ENCODE results near the gene CCDC7.
"Not testable (repeated sequence)": the region's sequence is repeated elsewhere in the genome, so short reads cannot be mapped to it uniquely, and the experiment has no call there.

CCDC7 gene

DNA sequence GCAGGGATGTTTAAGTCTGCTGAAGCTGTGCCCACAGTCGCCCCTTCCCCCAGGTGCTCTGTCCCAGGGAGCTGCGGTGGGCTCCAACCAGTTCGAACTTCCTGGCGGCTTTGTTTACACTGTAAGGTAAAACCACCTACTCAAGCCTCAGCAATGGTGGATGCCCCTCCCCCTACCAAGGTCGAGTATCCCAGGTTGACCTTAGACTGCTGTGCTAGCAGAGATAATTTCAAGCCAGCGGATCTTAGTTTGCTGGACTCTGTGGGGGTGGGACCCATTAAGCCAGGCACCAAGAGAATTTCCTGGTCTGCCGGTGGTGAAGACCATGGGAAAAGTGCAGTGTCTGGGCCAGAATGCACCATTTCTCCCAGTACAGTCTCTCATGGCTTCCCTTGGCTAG, 56.0 kb downstream of the CCDC7 start:
- Histone ChIP-seq H3K9ac (ENCODE audit: low read depth, low read length) (no peak overlapping the region), H3K4me3 (ENCODE audit: low read depth in 1 of 2, low read length in 2 of 2) (no peak overlapping the region), H3K79me2 (ENCODE audit: insufficient read depth, low read length) (no peaks in the 10 kb centered on the region), H3K27ac (ENCODE audit: low read length) (no peak overlapping the region), H4K20me1 (ENCODE audit: insufficient read depth, low read length) (no peaks in the 10 kb centered on the region), H2AFZ (ENCODE audit: low read depth, low read length) (no peak overlapping the region), H3K4me1 (ENCODE audit: insufficient read depth, low read length) (no peaks in the 10 kb centered on the region), H3K4me2 (ENCODE audit: insufficient read depth, low read length) (no peak overlapping the region), H3K9me3 (ENCODE audit: insufficient read depth, low read length, severe bottlenecking) (peaks cover 15% of the 10 kb centered on the region), H3K27me3 (ENCODE audit: insufficient read depth, low read length, poor library complexity) (no peaks in the 10 kb centered on the region), H3K36me3 (ENCODE audit: insufficient read depth, low read length) (peaks cover 19% of the 10 kb centered on the region)
- DNase-seq, result no peak
- TF ChIP-seq, protein P1, sequence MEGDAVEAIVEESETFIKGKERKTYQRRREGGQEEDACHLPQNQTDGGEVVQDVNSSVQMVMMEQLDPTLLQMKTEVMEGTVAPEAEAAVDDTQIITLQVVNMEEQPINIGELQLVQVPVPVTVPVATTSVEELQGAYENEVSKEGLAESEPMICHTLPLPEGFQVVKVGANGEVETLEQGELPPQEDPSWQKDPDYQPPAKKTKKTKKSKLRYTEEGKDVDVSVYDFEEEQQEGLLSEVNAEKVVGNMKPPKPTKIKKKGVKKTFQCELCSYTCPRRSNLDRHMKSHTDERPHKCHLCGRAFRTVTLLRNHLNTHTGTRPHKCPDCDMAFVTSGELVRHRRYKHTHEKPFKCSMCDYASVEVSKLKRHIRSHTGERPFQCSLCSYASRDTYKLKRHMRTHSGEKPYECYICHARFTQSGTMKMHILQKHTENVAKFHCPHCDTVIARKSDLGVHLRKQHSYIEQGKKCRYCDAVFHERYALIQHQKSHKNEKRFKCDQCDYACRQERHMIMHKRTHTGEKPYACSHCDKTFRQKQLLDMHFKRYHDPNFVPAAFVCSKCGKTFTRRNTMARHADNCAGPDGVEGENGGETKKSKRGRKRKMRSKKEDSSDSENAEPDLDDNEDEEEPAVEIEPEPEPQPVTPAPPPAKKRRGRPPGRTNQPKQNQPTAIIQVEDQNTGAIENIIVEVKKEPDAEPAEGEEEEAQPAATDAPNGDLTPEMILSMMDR (IDR thresholded peaks at IDR 0.05; ENCODE audit: borderline replicate concordance, extremely low read depth, low read length, poor library complexity, severe bottlenecking), result no peak
- TF ChIP-seq EZH2 (IDR thresholded peaks at IDR 0.05; ENCODE audit: borderline replicate concordance, low read depth, low read length, severe bottlenecking), result no peak
- no peak for ATAC-seq (ENCODE audit: insufficient read depth, low read depth)

DNA sequence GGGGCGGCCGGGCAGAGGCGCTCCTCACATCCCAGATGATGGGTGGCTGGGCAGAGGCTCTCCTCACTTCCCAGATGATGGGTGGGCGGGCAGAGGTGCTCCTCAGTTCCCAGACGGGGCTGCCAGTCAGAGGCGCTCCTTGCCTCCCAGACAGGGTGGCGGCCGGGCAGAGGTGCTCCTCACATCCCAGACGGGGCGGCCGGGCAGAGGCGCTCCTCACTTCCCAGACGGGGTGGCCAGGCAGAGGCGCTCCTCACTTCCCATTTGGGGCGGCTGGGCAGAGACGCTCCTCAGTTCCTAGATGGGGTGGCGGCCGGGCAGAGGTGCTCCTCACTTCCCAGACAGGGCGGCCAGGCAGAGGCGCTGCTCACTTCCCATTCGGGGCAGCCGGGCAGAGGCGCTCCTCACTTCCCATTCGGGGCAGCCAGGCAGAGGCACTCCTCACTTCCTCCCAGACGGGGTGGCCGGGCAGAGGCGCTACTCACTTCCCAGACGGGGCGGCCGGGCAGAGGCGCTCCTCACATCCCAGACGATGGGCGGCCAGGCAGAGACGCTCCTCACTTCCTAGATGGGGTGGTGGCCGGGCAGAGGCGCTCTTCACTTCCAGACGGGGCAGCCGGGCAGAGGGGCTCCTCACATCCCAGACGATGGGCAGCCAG, 60.0 kb downstream of the CCDC7 start:
- not testable (repeated sequence) for H3K27ac ChIP-seq (ENCODE audit: low read length); H3K4me1 ChIP-seq (ENCODE audit: insufficient read depth, low read length); H3K4me3 ChIP-seq (ENCODE audit: low read depth in 1 of 2, low read length in 2 of 2); H2AFZ ChIP-seq (ENCODE audit: low read depth, low read length); H4K20me1 ChIP-seq (ENCODE audit: insufficient read depth, low read length); ATAC-seq (ENCODE audit: insufficient read depth, low read depth); H3K4me2 ChIP-seq (ENCODE audit: insufficient read depth, low read length); H3K27me3 ChIP-seq (ENCODE audit: insufficient read depth, low read length, poor library complexity); H3K9ac ChIP-seq (ENCODE audit: low read depth, low read length); H3K79me2 ChIP-seq (ENCODE audit: insufficient read depth, low read length)
- Histone ChIP-seq H3K36me3 (ENCODE audit: insufficient read depth, low read length) (peaks cover 21% of the 10 kb centered on the region), H3K9me3 (ENCODE audit: insufficient read depth, low read length, severe bottlenecking) (peaks cover 13% of the 10 kb centered on the region)
- peak; percentile 13 for DNase-seq

GRCh38 chr10:32511599-32511998, 65.7 kb downstream of the CCDC7 start:
- Histone ChIP-seq H3K4me1 (ENCODE audit: insufficient read depth, low read length) (no peaks in the 10 kb centered on the region), H3K27ac (ENCODE audit: low read length) (no peak overlapping the region), H3K9ac (ENCODE audit: low read depth, low read length) (no peak overlapping the region), H3K36me3 (ENCODE audit: insufficient read depth, low read length) (peaks cover 6% of the 10 kb centered on the region; the same call in 1 of the 2 replicates), H3K4me3 (ENCODE audit: low read depth in 1 of 2, low read length in 2 of 2) (no peak overlapping the region), H4K20me1 (ENCODE audit: insufficient read depth, low read length) (no peaks in the 10 kb centered on the region), H3K9me3 (ENCODE audit: insufficient read depth, low read length, severe bottlenecking) (peaks cover 2% of the 10 kb centered on the region), H3K27me3 (ENCODE audit: insufficient read depth, low read length, poor library complexity) (no peaks in the 10 kb centered on the region), H3K4me2 (ENCODE audit: insufficient read depth, low read length) (no peak overlapping the region), H2AFZ (ENCODE audit: low read depth, low read length) (no peak overlapping the region), H3K79me2 (ENCODE audit: insufficient read depth, low read length) (no peaks in the 10 kb centered on the region)
- TF ChIP-seq, protein P1 (IDR thresholded peaks at IDR 0.05; ENCODE audit: borderline replicate concordance, extremely low read depth, low read length, poor library complexity, severe bottlenecking), result no peak
- no peak for TF ChIP-seq EZH2 (IDR thresholded peaks at IDR 0.05; ENCODE audit: borderline replicate concordance, low read depth, low read length, severe bottlenecking)
- ATAC-seq (ENCODE audit: insufficient read depth, low read depth) (no peak), DNase-seq (no peak)

- no peak overlapping the region for H3K4me3 ChIP-seq (ENCODE audit: low read depth in 1 of 2, low read length in 2 of 2)
- H4K20me1 ChIP-seq (ENCODE audit: insufficient read depth, low read length), result no peaks in the 10 kb centered on the region
- no peaks in the 10 kb centered on the region; the same call in 1 of the 2 replicates for H3K36me3 ChIP-seq (ENCODE audit: insufficient read depth, low read length)
- H3K4me2 ChIP-seq (ENCODE audit: insufficient read depth, low read length), result no peak overlapping the region
- H3K9ac ChIP-seq (ENCODE audit: low read depth, low read length), result no peak overlapping the region
- DNase-seq (no peak), ATAC-seq (ENCODE audit: insufficient read depth, low read depth) (no peak)
- no peaks in the 10 kb centered on the region for H3K79me2 ChIP-seq (ENCODE audit: insufficient read depth, low read length)
- H3K27me3 ChIP-seq (ENCODE audit: insufficient read depth, low read length, poor library complexity), result no peaks in the 10 kb centered on the region
- H2AFZ ChIP-seq (ENCODE audit: low read depth, low read length), result no peak overlapping the region
- no peak overlapping the region for H3K27ac ChIP-seq (ENCODE audit: low read length)
- no peaks in the 10 kb centered on the region for H3K4me1 ChIP-seq (ENCODE audit: insufficient read depth, low read length)
- TF ChIP-seq, protein P1 (IDR thresholded peaks at IDR 0.05; ENCODE audit: borderline replicate concordance, extremely low read depth, low read length, poor library complexity, severe bottlenecking), result no peak
- no peak for TF ChIP-seq EZH2 (IDR thresholded peaks at IDR 0.05; ENCODE audit: borderline replicate concordance, low read depth, low read length, severe bottlenecking)
- H3K9me3 ChIP-seq (ENCODE audit: insufficient read depth, low read length, severe bottlenecking), result peaks cover 5% of the 10 kb centered on the region
Measured at GRCh38 chr10:32516567-32517495, 70.9 kb downstream of the CCDC7 start.
